OCI-M1 (cell line): Measurements from ENCODE around the gene C10orf90.

Source experiments
- DNase-seq: peaks from one replicate; lab custom pipeline; 2025; lab: John Stamatoyannopoulos, UW

Gene C10orf90

GRCh38 chr10:126459032-126459831 lies 211.3 kb downstream of the C10orf90 start:
- DNase-seq, result no peak

GRCh38 chr10:126458466-126458865 lies 212.0 kb downstream of the C10orf90 start:
- no peak for DNase-seq

DNA sequence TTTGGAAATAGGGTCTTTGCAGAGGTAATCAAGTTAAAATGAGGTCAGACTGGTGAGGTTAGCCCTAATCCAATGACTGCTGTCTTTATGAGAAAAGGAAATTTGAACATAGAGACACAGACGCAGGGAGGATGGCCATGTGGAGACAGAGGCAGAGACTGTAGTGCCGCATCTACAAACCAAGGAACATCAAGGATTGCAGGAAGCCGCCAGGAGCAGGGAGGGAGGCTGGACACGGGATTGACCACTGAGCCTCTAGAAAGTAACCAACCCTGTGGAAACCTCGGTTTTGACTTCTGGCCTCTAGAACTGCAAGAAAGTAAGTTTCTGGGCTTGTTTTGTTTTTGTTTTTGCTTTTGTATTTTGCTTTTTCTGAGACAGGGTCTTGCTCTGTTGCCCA lies 213.9 kb downstream of the C10orf90 start:
- no peak for DNase-seq

DNA sequence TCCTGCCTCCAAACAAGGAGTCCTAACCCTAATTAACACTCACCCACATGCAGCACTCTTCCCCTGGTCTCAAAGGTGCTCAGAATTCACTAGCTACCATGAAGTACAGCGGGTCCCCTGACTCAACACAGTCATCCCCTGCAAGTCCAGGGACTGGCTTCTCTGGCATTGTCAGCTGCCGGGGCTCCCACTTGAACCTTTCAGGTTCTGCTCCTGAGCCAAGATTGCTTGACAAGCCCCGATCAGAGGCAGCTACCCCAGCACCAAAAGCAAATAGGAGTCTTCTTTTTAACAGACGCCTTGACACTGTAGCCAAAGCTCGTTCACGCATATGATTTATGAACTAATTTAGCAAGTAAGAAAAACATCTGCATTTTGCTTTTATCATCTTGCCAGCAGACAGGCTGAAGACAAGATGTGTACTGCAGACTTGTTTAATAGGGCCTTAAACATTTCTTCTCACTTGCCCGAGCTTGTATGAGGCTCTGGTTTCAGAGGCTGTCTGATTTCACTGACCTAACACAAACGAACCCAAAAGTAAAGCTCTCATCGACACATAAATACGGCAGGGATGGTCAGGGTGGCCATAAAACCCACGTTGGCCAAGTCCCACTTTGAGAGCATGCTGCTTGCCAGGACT lies 214.6 kb downstream of the C10orf90 start:
- no peak for DNase-seq

DNA sequence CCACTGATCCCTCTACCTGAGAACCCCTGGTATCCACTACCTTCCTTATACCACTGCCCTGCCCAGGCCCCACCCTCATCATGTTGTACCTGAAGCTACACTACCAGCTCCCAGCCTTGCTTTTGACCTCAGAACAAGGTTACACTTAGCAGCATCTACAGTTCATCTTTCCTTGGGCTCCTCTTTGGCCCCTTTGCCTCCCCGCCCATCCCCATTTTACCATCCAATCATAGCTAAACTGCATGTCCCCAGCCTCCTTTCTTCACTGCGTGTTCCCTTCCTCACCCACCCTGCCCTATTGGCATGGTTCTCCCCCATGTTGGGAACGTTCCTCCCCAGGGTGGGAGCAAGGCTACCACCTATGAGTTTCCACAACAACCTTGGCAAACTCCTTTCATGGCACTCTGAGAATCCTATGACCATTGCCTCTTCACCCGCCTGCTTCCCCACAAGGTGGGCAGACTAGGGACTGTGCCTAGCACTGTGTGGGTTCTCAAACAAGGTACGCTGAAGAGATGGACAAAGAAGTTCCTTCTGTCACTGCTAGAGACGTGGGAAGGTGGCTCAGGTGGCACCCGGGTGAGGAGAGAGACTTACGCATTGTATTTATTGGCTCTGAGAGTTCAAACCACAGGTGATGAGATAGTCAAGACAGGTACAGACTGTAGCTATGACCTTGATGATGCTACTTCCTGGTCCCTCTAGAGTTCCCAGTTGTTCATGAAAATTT lies 215.3 kb downstream of the C10orf90 start:
- DNase-seq, result no peak

DNA sequence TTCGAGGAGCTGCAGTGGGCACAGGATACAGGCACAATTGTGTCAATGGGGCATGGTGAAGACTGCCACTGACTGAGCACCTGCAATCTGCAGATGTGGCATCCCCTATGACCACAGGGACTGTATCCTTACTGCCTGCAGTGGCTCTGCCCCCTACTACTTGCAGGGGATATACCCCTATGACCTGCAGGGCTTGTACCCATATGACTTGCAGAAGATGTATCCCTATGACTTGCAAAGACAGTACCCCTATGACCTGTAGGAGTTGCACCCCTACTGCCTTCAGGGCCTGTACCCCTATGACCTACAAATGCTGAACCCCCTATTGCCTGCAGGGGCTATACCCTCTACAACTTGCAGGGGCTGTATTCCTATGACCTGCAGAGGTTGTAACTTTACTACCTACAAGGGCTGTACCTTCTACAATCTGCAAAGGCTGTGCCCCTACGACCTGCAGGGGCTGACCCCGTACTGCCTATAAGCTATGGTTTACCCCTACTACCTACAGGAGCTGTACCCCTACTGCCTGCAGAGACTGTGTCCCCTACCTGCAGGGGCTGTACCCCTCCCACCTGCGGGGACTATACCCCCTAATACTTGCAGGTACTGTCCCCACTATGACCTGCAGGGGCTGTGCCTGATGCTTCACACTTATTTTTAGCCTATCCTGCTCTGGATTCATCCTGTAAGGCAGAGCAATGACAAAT lies 216.3 kb downstream of the C10orf90 start:
- no peak for DNase-seq

DNA sequence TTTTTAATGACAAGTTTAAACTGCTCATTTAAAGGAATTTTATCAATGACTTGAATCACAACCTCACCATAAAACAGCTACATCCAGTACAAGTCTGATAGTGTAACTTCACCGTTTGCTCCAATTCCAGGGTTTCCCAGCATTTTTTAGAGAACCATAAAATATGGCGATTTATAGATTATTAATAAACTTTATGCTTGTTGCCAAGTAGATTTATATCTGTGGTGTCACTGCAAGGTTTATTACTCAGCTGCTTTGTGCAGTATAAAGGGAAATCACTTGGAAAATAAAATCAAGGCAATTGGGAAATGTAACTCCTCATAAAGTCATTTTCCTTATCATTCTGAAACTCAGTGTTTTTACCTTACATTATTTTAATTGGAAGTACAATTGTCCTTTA lies 218.2 kb downstream of the C10orf90 start:
- DNase-seq, result no peak

DNA sequence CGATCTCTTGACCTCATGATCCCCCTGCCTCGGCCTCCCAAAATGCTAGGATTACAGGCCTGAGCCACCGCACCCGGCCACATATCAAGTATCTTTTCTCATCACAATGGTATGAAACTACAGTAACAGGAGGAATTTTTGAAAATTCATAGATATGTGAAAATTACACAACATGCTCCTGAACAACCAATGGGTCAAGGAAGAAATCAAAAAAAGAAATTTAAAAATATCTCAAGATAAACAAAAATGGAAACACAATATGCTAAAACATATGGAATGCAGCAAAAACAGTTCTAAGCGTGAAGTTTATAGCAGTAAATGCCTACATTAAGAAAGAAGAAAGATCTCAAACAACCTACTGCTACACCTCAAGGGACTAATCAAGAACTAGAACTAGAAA lies 222.4 kb downstream of the C10orf90 start:
- no peak for DNase-seq

DNA sequence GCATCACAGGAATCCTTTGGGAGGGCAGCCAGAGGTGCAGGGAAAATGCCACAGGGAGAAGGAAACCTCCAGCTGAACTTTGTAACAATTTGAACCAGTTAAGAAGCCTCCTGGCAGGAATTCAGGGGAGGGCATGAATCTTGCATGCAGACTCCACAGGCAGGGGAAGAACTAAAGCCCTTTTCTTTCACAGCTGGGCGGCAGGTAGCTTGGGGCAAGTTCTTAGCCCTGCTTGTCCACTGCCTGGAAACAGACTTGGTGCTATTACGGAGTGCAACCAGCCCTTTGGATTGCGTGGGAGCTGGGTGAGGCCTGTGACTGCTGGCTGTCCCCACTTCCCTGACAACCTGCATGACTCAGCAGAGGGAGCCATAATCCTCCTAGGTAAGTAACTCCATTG lies 230.6 kb downstream of the C10orf90 start:
- DNase-seq, result no peak

- no peak for DNase-seq
Observed at GRCh38 chr10:126438407-126438783, 232.1 kb downstream of the C10orf90 start.

DNA sequence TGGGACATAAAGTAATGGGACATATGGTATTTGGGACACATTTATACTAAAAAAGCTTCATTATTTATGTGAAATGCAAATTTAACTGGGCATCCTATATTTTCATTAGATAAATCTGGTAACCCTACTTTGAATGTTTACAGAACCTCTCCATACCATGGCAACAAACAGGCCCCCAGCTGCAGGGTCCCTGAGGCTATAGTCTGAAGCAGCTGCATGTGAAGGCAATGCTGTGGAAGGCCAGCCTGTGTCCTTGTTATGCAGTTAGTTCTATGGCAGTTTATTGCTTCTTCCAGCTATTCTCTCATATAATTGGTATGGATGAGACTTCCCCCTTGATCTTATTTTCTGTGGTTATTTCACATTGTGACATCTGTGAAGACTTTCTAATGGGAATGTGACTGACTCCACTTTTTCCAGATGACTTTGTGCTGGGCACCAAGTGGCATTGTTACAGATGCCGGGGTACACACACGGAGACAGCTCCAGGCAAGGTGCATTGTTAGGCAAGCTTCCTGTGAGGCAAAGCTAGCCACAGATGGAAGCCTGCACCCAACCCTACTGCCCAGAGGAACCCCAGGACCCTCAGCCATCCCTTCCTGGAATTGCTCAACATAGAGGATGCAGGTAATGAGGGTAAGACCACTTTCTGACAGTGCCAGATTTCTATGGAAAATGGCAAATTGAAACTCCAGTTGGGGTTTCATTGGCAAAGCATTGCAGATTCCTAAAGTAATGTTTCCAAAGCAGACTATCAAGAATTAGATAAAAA lies 232.7 kb downstream of the C10orf90 start:
- no peak for DNase-seq

- DNase-seq, result no peak
Observed at GRCh38 chr10:126434235-126434634, 236.3 kb downstream of the C10orf90 start.

DNA sequence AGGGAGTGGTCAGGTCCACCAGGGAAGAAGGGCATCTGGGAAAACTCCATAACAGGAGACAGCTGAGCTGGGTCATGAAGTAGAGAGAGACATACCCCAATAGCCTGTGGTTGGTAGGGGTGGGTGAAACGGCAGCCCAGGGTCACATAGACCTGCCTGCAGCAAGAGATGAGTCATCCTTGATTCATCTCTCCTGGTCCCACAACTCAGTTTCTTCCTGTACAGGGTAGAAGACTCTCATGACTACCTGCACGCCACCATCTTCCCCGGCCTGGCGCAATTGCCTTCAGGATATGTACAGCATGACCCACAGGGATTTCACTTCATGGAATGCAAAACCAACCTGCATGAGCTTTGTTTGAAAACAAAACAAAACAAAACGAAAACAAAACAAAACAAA lies 237.1 kb downstream of the C10orf90 start:
- DNase-seq, result no peak

GRCh38 chr10:126432507-126432906 lies 238.0 kb downstream of the C10orf90 start:
- DNase-seq, result no peak

DNA sequence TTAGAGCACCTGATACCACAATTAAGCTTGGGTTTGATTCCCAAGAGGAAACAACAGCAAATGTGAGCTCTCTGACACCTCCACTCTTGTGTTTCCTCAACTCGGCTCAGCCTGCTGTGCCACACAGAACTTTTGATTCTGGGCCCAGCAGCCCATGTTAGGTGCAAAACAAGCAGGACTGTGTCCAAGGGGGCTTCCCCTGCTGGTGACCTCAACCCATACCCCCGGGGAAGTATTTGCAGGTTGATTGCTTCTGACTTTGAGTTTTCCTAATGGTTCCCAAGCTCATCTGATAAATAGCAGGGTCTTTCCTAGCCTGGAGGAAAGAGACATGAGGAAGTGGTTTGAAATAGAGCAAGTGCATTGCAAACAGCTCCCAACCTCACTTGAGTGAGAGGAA lies 238.7 kb downstream of the C10orf90 start:
- DNase-seq, result no peak

DNA sequence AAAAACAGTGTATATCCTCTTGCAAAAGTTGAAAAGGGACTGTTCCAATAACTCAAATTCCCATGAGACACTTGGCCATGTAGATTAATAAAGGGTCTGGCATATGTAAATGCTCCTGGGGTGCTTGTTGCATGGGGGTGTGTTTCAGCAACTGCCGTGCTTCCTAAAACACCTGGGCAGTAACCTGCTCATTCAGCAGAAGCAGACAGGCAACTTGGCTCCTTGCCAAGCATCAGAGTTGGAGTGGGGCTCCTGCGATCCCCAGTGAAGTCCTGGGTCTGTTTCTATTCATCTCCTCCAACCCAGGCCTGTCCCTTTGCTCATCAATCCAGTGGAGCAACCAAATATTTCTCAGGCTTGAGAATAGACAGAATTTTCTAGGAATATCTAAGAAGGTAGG lies 240.0 kb downstream of the C10orf90 start:
- no peak for DNase-seq

- DNase-seq, result no peak
Observed at GRCh38 chr10:126429275-126429674, 241.2 kb downstream of the C10orf90 start.

DNA sequence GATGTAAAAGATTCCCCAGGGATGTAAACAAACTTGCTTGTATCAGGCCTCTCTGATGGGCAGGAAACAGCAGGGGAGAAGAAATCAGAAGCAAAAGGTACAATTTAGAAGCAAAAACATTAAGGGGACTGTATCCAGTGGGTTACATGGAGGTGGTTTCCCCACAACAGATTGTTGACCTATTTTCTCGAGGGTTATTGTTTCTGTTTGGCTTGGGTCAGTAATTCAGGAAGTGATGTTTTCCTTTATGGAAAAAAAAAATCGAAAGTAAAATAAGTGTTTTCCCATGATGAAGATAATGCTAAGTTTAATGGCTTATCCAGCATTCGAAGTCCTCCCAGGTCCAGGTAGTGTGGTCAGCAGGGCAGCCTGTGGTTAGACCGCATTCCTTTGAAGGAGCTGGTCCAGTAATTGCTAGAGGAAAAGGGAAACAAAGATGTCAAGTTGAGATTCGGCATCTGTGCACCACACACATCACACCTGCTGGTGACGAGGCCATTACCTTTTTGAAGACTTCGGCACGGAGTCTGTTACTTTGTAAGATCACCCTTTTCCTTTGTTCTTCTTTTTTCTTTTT lies 244.9 kb downstream of the C10orf90 start:
- no peak for DNase-seq

GRCh38 chr10:126425032-126425431 lies 245.5 kb downstream of the C10orf90 start:
- DNase-seq, result no peak

- no peak for DNase-seq
Observed at GRCh38 chr10:126423732-126424491, 246.6 kb downstream of the C10orf90 start.

DNA sequence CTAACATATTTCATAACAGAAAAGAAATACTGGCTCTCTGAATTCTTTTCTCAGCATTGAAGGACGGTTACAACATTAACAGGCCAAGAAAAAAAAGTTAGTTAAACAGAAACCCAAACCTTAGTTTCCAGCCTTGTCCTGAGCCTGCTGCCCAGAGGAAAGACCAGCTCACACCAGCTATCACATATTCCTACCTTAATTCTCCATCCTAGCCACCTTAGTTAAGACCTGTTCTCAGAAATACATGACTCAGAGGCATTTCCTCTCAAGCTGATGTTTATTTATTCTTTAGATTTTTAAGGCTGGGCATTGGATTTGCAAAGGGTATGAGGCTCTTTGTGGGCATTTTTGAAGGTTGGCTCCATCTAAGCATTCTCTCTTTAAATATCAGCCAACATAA lies 247.9 kb downstream of the C10orf90 start:
- no peak for DNase-seq
